Astrocyte of the spinal cord (primary cell): ENCODE measurements around the gene LRRIQ4.

Experiments used
- DNase-seq: peaks from one replicate; pipeline ENCODE4 v3.0.0; 2011; ENCODE audit warnings: low read depth, low spot score
- H3K4me3 ChIP-seq: 2 replicates; pipeline ENCODE4 v1.5.1; 2011; ENCODE audit warnings: low read depth, mild to moderate bottlenecking, low read length, moderate library complexity
- in situ Hi-C: cut with HindIII; loops from 2 replicates; pipeline ENCODE4 v1.10.0; 2017; ENCODE audit warnings: low sequenced_read_pairs
- TF ChIP-seq, protein P1 (sequence below): IDR thresholded peaks from 2 replicates; pipeline ENCODE4 v1.5.1; 2012; ENCODE audit warnings: low read depth, mild to moderate bottlenecking, low read length, inconsistent platforms

LRRIQ4 gene

DNA sequence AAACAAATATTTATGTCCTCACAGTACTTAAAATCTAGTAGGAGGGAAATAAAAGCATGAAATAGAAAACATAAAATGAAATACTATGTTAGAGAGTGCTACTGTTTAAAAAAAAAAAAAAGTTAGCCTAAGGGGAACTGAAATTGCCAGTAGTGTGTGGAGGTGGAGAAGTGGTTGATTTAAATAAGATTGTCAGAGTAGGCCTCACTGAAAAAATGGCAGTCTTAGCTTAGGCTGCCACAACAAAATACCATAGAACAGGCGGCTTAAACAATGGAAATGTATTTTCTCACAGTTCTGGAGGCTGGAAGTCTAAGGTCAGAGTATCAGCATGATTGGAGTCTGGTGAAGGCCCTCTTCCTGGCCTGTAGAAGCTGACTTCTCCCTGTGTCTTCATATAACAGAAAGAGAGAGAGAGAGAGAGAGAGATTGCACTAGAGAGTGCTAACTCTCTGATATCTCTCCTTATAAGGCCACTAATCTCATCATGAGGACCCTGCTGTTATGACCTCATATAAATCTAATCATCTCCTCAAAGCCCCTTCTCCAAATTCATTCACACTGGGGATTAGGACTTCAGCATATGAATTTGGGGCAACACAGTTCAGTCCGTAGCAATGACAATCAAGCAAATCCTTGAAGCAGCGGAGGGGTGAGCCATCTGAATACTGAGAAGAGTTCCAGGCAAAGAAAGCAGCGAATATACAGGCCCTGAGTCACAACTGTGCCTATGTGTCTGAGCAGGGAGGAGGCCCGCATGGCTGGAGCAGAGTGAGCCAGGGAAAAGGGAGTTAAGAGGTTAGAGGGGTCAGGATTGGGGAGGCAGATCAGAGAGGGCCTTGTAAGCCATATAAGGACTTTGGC is 23.6 kb downstream of the LRRIQ4 start:
- no peak overlapping the region for H3K4me3 ChIP-seq
- TF ChIP-seq, protein P1, sequence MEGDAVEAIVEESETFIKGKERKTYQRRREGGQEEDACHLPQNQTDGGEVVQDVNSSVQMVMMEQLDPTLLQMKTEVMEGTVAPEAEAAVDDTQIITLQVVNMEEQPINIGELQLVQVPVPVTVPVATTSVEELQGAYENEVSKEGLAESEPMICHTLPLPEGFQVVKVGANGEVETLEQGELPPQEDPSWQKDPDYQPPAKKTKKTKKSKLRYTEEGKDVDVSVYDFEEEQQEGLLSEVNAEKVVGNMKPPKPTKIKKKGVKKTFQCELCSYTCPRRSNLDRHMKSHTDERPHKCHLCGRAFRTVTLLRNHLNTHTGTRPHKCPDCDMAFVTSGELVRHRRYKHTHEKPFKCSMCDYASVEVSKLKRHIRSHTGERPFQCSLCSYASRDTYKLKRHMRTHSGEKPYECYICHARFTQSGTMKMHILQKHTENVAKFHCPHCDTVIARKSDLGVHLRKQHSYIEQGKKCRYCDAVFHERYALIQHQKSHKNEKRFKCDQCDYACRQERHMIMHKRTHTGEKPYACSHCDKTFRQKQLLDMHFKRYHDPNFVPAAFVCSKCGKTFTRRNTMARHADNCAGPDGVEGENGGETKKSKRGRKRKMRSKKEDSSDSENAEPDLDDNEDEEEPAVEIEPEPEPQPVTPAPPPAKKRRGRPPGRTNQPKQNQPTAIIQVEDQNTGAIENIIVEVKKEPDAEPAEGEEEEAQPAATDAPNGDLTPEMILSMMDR, result no peak
- no peak for DNase-seq
- in situ Hi-C loops, result no loop called here

DNA sequence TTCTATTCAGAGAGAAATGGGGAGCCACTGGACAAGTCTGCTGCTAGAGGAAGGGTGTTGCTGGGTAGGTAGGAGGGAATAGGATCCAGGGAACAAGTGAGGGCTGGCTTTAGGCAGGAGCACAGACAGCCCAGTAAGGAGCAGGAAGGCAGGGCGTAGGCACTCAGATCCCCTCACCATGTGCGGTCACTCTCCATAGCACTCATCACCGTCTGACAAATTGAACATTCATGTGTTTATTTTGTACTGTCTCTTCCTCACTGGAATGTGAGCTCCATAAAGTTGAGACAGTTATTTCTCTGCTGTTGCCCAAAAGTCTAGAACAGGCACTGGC is 24.2 kb downstream of the LRRIQ4 start:
- no peak for DNase-seq
- H3K4me3 ChIP-seq, result no peak overlapping the region
- in situ Hi-C loops, result no loop called here
- TF ChIP-seq, protein P1, result no peak

DNA sequence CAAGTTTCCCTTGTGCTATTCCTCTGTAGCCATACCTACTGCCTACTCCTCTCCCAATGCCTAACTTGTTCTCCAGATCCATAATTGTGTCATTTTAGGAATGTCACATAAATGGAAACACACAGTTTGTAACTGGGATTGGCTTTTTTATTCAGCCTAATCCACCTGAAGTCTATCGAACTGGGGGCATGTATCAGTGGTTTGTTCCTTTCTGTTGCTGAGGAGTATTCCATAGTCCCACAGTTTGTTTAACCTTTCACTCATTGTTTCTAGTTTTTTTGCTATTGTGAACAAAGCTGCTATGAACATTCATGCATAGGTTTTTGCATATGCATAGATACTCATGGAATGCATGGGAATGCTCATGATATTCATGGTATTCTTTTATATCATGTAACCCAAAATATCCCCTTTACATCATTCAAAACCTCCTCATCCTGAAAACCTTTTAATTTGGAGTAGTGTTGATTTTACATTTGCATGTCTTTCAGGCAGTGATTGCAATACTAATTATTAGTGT is 25.9 kb downstream of the LRRIQ4 start:
- DNase-seq, result no peak
- in situ Hi-C loops, result no loop called here
- TF ChIP-seq, protein P1, result no peak
- no peak overlapping the region for H3K4me3 ChIP-seq

DNA sequence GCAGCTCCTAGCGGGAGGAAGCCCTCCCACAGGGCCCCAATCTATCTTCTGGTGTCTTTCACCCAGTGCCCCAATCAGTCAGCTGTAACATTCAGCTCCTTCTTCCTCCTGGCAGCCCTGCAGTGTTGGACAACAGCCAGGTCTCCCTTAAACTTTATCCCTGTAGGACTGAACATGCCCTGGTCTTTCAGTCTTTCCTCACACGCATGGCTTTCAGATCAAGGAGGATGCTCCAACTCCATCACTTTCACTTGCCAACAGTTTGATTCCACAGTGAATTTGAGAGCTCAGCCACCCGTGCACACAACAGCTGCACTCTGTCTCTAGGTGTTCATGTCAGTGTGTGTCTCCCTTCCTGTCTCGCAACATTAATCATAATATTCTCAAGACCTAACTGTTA is 28.5 kb downstream of the LRRIQ4 start:
- no peak overlapping the region for H3K4me3 ChIP-seq
- TF ChIP-seq, protein P1, result no peak
- in situ Hi-C loops, result no loop called here
- no peak for DNase-seq

DNA sequence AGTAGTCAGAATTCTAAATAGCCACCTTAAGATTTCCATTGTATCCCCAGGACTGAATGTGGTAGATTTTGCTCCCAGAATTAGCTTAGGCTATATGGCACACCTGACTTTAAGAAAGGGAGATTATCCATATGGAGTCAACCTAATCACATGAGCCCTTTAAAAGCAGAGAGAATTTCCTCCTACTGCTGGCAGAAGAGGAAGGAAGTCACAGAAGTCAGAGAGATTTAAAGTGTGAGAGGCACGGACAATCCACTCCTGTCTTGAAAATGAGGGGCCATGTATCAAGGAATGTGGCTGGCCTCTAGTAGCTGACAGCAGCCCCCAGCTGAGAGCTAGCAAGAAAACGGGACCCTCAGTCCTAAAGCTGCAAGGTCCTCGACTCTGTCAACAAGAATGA is 30.3 kb downstream of the LRRIQ4 start:
- TF ChIP-seq, protein P1, result no peak
- no peak for DNase-seq
- no peak overlapping the region for H3K4me3 ChIP-seq
- in situ Hi-C loops, result no loop called here

DNA sequence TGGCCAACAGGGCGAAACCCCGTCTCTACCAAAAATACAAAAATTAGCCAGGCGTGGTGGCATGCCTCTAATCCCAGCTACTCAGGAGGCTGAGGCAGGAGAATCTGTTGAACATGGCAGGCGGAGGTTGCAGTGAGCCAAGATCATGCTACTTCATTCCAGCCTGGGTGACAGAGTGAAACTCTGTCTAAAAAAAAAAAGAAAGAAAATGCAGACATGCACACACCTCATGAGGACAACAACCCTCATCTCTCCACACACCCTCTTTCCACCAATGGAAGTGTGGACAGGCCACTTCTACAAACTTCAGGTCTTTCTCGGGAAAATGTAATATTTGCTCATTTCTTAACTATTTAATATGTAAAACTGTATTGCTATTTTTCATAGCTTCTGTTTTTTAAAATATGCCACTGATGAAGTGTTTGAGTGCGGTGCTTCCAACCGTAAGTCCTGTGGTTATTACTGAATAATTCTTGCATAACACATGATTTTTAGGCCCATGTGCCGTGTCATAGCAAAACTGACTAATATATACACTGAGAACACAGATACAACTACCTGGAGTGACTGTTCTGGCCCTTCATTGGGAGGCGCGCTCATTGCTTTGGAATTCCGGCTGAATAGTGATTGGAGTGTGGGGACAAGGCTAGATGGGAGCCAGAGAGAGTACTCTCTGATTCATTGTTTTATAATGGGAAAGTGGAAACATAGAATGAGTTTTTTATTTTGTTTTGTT is 34.0 kb downstream of the LRRIQ4 start:
- in situ Hi-C loops, result no loop called here
- H3K4me3 ChIP-seq, result no peak overlapping the region
- TF ChIP-seq, protein P1, result no peak
- DNase-seq, result peak; percentile 68
